C4-2B (cell line): ENCODE results near the gene PSMB10.

Experiments used
- ZFX ChIP-seq: fragments of 450-650 bp; IDR thresholded peaks from 2 replicates; pipeline ENCODE4 v1.6.1; 2017
- TF ChIP-seq, protein P1 (sequence below): fragments of 450-650 bp; conservative IDR thresholded peaks from 2 replicates; pipeline ENCODE4 v1.5.1; 2017; ENCODE audit warnings: mild to moderate bottlenecking

DNA sequence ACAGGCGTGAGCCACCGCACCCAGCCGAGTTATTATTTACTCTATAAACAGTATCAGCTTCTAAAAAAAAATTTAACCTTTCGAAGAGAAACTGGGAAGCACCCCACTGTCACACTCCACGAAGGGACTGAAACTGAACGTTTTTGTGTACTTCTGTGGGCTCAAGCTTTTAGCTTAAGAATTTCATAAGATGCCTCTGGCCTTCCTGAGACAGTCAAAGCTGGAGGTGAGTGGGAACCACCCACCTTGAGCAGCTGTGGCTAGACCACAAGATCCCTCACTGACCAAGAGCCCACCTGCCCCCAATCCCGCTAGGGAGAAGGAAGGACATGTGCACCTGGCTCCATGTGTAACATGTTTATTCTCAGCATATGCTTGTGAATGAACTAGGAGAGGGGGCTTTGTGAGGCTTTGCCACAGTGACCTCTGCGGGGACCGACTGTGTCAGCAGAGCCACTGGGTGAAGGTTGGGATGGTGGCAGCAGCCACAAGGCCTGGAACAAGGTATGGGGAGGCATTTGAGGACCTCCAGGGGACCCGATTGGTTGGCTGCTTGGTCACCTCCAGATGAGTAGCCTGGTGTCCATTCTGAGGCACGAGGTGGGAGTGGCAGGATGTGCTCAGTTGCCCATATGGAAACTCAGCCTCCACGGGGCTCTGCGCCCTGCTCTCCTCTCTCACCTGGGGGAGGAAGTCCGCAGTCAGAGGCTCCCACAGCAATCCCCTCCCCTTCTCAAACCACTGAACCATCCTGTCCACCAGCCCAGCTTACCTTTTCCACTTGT is 38.9 kb upstream of the PSMB10 start:
- TF ChIP-seq, protein P1, sequence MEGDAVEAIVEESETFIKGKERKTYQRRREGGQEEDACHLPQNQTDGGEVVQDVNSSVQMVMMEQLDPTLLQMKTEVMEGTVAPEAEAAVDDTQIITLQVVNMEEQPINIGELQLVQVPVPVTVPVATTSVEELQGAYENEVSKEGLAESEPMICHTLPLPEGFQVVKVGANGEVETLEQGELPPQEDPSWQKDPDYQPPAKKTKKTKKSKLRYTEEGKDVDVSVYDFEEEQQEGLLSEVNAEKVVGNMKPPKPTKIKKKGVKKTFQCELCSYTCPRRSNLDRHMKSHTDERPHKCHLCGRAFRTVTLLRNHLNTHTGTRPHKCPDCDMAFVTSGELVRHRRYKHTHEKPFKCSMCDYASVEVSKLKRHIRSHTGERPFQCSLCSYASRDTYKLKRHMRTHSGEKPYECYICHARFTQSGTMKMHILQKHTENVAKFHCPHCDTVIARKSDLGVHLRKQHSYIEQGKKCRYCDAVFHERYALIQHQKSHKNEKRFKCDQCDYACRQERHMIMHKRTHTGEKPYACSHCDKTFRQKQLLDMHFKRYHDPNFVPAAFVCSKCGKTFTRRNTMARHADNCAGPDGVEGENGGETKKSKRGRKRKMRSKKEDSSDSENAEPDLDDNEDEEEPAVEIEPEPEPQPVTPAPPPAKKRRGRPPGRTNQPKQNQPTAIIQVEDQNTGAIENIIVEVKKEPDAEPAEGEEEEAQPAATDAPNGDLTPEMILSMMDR = no peak
- no peak for TF ChIP-seq ZFX
